ENCODE data around the gene STARD13.

The STARD13 gene

GRCh38 chr13:33070713-33071112, 214.8 kb downstream of the STARD13 start:
- Histone ChIP-seq H3K27me3 (ENCODE audit: insufficient read depth, low read depth, severe bottlenecking) (no peaks in the 10 kb centered on the region), H3K36me3 (no peaks in the 10 kb centered on the region), H3K4me3 (ENCODE audit: low read depth, low read length) (no peak overlapping the region), H3K9me3 (ENCODE audit: severe bottlenecking) (no peaks in the 10 kb centered on the region), H3K27ac (no peak overlapping the region)
- no peak for TF ChIP-seq CTCF (IDR thresholded peaks at IDR 0.05; ENCODE audit: low read depth, low read length)
- no peak for DNase-seq

GRCh38 chr13:33069365-33069764, 216.2 kb downstream of the STARD13 start:
- H3K4me3 ChIP-seq (ENCODE audit: low read depth, low read length), result no peak overlapping the region
- H3K9me3 ChIP-seq (ENCODE audit: severe bottlenecking), result no peaks in the 10 kb centered on the region
- H3K27me3 ChIP-seq (ENCODE audit: insufficient read depth, low read depth, severe bottlenecking), result no peaks in the 10 kb centered on the region
- H3K27ac ChIP-seq, result no peak overlapping the region
- TF ChIP-seq CTCF (IDR thresholded peaks at IDR 0.05; ENCODE audit: low read depth, low read length), result 0 out of 2 replicates have a peak, but pooled peaks have one; percentile 1
- no peaks in the 10 kb centered on the region for H3K36me3 ChIP-seq
- DNase-seq, result no peak

- no peaks in the 10 kb centered on the region for H3K36me3 ChIP-seq
- no peaks in the 10 kb centered on the region for H3K9me3 ChIP-seq (ENCODE audit: severe bottlenecking)
- H3K27me3 ChIP-seq (ENCODE audit: insufficient read depth, low read depth, severe bottlenecking), result no peaks in the 10 kb centered on the region
- no peak for DNase-seq
- no peak for TF ChIP-seq CTCF (IDR thresholded peaks at IDR 0.05; ENCODE audit: low read depth, low read length)
- no peak overlapping the region for H3K27ac ChIP-seq
- no peak overlapping the region for H3K4me3 ChIP-seq (ENCODE audit: low read depth, low read length)
Measured at GRCh38 chr13:33066329-33066728, 219.2 kb downstream of the STARD13 start.

GRCh38 chr13:33060815-33061214, 224.7 kb downstream of the STARD13 start:
- Histone ChIP-seq H3K27ac (no peak overlapping the region), H3K27me3 (ENCODE audit: insufficient read depth, low read depth, severe bottlenecking) (no peaks in the 10 kb centered on the region), H3K9me3 (ENCODE audit: severe bottlenecking) (no peaks in the 10 kb centered on the region), H3K36me3 (no peaks in the 10 kb centered on the region), H3K4me3 (ENCODE audit: low read depth, low read length) (no peak overlapping the region)
- no peak for TF ChIP-seq CTCF (IDR thresholded peaks at IDR 0.05; ENCODE audit: low read depth, low read length)
- DNase-seq, result no peak

- H3K9me3 ChIP-seq (ENCODE audit: severe bottlenecking), result no peaks in the 10 kb centered on the region
- no peak overlapping the region for H3K27ac ChIP-seq
- DNase-seq, result no peak
- no peak overlapping the region for H3K4me3 ChIP-seq (ENCODE audit: low read depth, low read length)
- no peak for TF ChIP-seq CTCF (IDR thresholded peaks at IDR 0.05; ENCODE audit: low read depth, low read length)
- H3K27me3 ChIP-seq (ENCODE audit: insufficient read depth, low read depth, severe bottlenecking), result no peaks in the 10 kb centered on the region
- no peaks in the 10 kb centered on the region for H3K36me3 ChIP-seq
Measured at GRCh38 chr13:33058776-33059327, 226.7 kb downstream of the STARD13 start.

All from WERI-Rb-1 (cell line).